CD4-positive, alpha-beta T cell treated with Interleukin-17A for 4 hours (primary cell): ENCODE measurements around the gene CCDC157.
A peak's percentile ranks its signal among the peaks of the same experiment; 100 is the strongest.

Experiments used
- DNase-seq: peaks from one replicate; pipeline ENCODE4 v3.0.0-alpha.2; 2020; ENCODE audit warnings: mixed read lengths

CCDC157 gene

GRCh38 chr22:30416837-30417236 lies 60.0 kb downstream of the CCDC157 start:
- DNase-seq = no peak

DNA sequence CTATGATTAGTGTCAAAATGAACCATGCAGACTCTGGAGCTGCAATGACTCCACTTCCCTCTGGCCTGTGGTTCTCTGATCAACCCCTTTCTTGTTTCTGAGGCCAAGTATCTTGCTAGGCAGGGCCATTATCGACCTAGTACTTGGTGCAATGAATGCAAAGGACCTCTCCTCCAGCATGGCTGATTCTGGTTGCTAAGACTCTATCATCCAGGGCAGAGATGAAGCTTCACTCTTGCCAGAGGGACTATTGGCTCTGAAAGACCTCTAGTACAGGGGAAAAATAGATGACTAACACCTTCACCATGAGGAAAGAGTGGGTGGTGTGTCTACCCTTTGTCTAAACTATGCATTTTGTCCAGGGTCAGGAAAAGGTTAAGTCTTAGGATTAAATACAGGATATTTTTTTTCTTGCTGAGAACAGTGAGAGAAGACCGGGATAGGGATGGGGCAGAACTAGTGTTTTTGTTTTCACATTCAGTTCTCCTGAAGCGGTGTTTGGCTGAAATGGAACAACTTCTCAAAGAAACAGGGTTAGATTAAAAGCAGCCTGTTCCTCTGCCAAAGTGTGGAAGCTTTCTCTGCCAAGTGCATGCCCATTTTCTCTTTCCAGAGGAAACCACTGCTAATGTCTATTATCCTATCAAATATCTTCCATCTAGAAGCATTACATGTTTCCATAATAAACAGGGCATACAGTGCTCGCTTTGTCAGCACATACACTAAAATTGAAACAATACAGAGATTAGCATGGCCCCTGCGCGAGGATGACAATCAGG lies 63.7 kb downstream of the CCDC157 start:
- DNase-seq = no peak

GRCh38 chr22:30421695-30422480 lies 65.1 kb downstream of the CCDC157 start:
- DNase-seq = no peak

DNA sequence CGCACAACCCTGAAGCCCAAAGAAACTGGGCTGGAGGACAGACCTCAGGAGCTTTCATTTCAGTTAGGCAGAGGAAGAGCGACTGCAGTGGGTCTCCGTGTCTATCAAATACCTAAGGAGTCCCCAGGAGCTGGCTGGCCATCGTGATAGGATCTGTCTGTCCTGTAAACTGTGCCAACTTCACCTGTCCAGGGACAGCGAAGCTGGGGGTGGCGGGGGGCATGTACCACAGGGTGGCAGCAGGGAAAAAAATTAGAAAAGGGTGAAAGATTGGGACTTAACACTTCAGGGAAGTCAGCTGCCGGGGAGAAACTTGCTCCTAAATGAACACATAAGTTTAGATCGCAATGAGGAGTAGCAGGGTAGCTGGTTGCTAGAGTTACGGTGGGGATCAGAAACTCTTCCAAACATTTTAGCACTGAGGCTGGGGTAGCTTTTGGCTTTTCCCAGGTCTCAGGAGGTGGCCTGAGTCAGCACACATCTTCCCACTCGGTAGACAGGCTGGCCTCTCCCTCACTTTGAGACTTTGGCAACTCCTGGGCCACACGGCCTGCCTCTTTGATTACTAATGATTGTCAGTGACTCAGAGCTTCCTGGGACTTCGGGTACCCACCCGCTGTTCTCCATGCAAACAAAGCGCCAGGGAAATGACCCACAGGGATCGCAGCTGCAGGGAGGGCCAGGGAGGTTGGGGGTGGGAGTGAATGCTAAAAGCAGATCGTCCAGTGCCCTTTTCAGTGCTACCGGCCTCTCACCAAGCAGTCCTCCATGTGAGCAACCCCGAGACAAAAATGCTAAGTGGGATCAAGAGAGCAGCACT lies 65.9 kb downstream of the CCDC157 start:
- DNase-seq = peak; percentile 36

DNA sequence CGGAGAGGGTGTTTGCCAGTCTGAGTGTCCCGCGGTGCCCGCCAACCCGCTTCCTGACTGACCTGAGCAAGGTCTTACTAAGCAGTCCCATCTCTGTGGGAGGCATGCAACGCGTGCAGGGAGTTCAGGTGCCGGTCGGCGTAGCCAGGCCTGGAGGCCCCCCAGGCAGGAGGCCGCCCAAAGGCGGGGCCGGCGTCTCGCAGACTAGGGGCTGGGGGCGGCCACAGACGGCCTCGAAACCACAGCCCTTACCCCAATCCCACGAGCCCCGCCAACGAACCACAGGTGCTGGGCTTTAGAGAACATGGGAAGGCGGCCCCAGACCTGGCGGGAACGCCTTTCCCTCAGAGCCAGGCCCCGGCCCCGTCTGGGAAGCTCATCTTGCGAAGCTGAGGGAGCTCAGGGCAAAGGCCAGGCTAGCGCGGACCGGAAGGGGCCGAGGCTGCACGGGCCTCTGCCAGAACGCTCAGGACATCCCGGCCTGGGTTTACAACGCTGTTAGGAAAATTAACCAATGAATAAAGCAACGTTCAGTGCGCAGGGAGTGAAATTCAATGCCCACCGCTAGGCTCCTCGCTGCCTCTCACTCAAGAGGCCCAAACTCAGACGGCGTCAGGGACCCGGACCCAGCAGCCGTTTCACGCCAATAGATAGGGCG lies 66.6 kb downstream of the CCDC157 start:
- DNase-seq = peak; percentile 47

DNA sequence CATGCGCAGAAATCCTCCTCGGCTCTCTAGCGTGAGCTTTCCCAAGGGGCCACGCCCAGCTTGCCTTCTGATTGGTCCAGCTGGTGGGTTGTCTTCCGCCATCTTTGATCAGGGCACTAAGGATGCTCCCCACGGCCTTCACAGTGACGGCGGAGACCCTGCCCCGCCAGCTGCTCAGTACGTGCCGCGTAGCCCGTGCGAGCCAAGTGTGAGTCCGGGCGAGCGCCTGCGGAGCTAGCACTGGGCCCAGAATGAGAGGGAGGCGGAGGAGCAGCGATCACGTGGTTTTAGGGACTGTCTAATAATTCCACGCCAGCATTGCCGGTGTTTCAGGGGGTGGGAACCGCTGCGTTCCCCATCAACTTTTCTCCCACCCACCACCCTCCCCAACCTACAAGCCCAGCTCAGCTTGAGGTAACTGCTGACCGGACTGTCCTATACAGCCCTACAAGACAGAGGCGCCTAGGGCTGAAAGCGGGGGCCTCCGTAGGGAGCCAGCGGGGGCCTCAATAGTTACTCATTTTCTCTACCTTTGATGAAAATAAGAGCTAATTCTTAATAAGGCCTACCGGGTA lies 67.2 kb downstream of the CCDC157 start:
- DNase-seq = peak; percentile 99

DNA sequence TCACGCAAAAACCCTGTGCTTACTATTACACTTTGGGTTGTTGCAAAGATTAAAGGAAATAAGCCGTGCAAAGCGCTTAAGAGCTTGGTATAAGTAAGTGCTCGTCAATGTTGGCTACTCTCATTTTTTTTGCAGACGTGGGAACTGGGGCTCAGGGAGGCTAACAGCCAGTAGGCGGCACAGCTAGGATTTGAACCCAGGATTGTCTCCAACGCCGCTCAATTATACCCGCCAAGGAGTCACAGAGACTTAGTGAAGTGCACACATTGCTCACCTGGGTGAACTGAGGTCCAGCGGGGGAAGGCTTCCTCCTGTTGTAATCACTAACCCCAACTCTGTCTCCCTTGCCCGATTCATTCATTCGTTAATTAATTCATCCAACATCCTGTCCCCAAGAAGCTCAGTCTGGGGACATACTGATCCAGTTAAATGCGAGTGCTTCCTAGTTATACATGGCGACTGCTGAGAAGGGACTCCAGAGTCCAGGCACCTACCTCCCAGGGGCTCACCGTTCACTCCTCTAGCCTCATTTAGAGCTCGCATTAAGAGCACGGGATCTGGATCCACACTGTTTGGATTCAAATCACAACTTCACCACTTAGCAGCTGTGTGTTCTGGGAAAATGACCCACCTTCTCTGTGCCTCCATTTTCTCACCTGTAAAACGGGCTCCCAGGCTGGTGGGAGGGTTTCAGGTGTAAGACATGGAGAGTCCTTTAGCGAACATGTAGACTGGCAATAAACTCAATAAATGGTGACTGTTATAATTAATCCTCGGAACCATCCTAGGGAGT lies 67.9 kb downstream of the CCDC157 start:
- DNase-seq = no peak

DNA sequence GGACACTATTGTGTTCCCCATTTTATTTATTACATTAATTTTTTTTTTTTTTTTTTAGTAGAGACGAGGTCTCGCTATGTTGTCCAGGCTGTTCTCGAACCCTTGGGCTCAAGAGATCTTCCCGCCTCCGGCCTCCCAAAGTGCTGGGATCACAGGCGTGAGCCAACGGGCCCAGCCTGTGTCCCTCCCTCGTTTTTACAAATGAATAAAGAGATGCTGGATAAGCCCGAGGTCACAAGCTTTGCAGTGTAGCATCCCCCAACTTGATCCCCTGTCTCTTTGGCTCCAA lies 68.5 kb downstream of the CCDC157 start:
- no peak for DNase-seq

DNA sequence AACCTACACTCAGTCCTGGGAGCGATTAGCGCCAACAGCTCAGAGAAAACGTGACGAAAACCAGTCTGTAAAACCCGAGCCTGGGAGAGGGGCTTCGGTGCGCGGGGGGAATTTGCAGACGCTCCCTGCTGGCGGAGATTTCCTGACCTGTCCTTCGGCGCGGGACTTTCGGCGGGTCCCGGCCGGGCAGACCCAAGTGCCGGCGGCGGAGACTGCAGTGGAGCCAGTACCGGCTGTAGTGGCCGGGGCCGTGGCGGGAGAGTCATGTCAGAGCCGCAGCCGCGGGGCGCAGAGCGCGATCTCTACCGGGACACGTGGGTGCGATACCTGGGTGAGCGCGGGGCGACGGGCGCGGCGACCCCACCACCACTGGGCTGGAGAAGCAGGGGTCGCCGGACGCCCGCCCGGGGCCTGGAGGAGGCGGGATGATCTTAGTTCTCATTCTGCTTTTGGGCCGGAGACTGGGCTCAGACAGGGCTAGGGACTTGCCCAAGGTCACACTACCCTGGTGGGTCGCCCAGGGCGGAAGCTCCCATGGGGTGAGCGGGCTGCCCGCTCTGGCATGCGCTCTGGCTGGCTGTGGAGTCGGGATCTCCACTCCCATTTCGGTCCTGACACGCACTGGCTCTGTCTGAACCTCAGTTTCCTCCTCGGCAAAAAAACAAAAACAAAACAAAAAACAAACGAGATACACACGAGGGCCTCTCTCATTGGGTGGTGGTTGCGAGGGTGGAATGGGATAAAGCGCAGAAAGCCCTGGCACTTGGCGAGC lies 69.0 kb downstream of the CCDC157 start, which contains the start of gene MTFP1:
Gene MTFP1 (plus strand): TSS at position 153 of the 772 bp plus-strand sequence. CDS start 112 bp downstream, at position 265.
- DNase-seq = peak; percentile 60
